K562 (cell line): ENCODE data around the gene FBP1. TPM values are rescaled to one million over a fixed set of nuclear protein-coding genes. Genes with fewer than 3 reads are reported as not detected.

Experiments used
- ASH1L ChIP-seq: fragments of 450-650 bp; IDR thresholded peaks from 2 replicates; pipeline ENCODE4 v1.6.1; 2018; ENCODE audit warnings: borderline replicate concordance, mild to moderate bottlenecking, low read depth; ENCODE audit not compliant: partially characterized antibody
- BRD4 ChIP-seq: fragments of 200-600 bp; sonication (generic); IDR thresholded peaks from 2 replicates; pipeline ENCODE4 v1.6.1; 2017; ENCODE audit warnings: inconsistent platforms
- CBX1 ChIP-seq: sonication (generic); IDR thresholded peaks from 2 replicates; pipeline ENCODE4 v1.6.1; 2016; ENCODE audit warnings: antibody characterized with exemption, low read depth, mild to moderate bottlenecking
- FOXJ3 ChIP-seq: sonication (generic); formaldehyde crosslinking; IDR thresholded peaks from 2 replicates; pipeline ENCODE4 v1.4.0; 2020; ENCODE audit warnings: mild to moderate bottlenecking, missing genetic modification reagents
- HDAC1 ChIP-seq, 2 experiments: fragments of 450-650 bp; IDR thresholded peaks; 2 replicates each; pipeline ENCODE4 v1.6.1; 2016 to 2017; ENCODE audit warnings: inconsistent platforms in 1 of 2, mild to moderate bottlenecking in 1 of 2, moderate library complexity in 1 of 2
- KDM4B ChIP-seq, 2 experiments: fragments of 450-650 bp in 1 of 2; sonication (generic) in 1 of 2; IDR thresholded peaks; 2 replicates each; pipeline ENCODE4 v1.6.1; 2016 to 2017; ENCODE audit warnings: borderline replicate concordance in 2 of 2, antibody characterized with exemption in 1 of 2, low read depth in 1 of 2, mild to moderate bottlenecking in 1 of 2
- KLF13 ChIP-seq: fragments of 450-650 bp; IDR thresholded peaks from 2 replicates; pipeline ENCODE4 v1.6.1; 2016; ENCODE audit warnings: missing genetic modification characterization, low read depth, mild to moderate bottlenecking, missing compliant biosample characterization, moderate library complexity, borderline replicate concordance
- PCBP1 ChIP-seq: fragments of 200-400 bp; formaldehyde crosslinking; IDR thresholded peaks from 2 replicates; pipeline ENCODE4 v1.6.1; 2018; ENCODE audit warnings: mild to moderate bottlenecking, low read depth, low read length; ENCODE audit not compliant: poor library complexity, severe bottlenecking
- POU5F1 ChIP-seq: fragments of 150-350 bp; IDR thresholded peaks from 2 replicates; pipeline ENCODE4 v1.6.1; 2014; ENCODE audit warnings: borderline replicate concordance, low read length, low read depth, mild to moderate bottlenecking; ENCODE audit not compliant: partially characterized antibody
- PRMT5 ChIP-seq: sonication (generic); formaldehyde crosslinking; IDR thresholded peaks from 2 replicates; pipeline ENCODE4 v1.5.0; 2020; ENCODE audit warnings: missing genetic modification reagents
- SPI1 ChIP-seq: IDR thresholded peaks from 2 replicates; pipeline ENCODE4 v1.6.1; 2011; ENCODE audit warnings: low read depth, low read length, control low read depth, borderline replicate concordance
- U2AF1 ChIP-seq: fragments of 200-400 bp; formaldehyde crosslinking; optimal IDR thresholded peaks from 2 replicates; pipeline ENCODE3; 2017; ENCODE audit warnings: mild to moderate bottlenecking, low read depth, low read length, moderate library complexity
- XRCC4 ChIP-seq: IDR thresholded peaks from one replicate; pipeline ENCODE4 v1.6.1; 2011; ENCODE audit not compliant: insufficient read depth, insufficient read length; ENCODE audit errors: extremely low read depth
- ZNF695 ChIP-seq: fragments of 450-650 bp; formaldehyde crosslinking; IDR thresholded peaks from 2 replicates; pipeline ENCODE4 v1.4.0; 2020; ENCODE audit warnings: mild to moderate bottlenecking, moderate library complexity
- ZNF764 ChIP-seq: fragments of 250-450 bp; sonication (Bioruptor Pico); IDR thresholded peaks from 2 replicates; pipeline ENCODE4 v1.4.0; 2020; ENCODE audit warnings: low read depth, mild to moderate bottlenecking, moderate library complexity
- polyA plus RNA-seq, 8 experiments: library from polyadenylated mRNA; depleted of rRNA in 4 of 8; stranded (reverse) in 5 of 8; unstranded in 3 of 8; fragments of >200 nt; fragmentation: Nextera tagmentation in 2 of 8; fragmentation: Illumina TruSeq in 1 of 8; extraction: Ambion mirVana in 2 of 8; extraction: Trizol in 1 of 8; gene quantifications; 2 replicates each; pipeline versions ENCODE4 v1.2.1 to v1.2.3, GENCODE V29; 2011 to 2014; ENCODE audit warnings: inconsistent platforms in 1 of 8, missing spikeins in 1 of 8
- total RNA-seq, 7 experiments: library from RNA; depleted of rRNA in 6 of 7; stranded (reverse); fragments of >200 nt in 6 of 7; fragmentation: Illumina TruSeq in 2 of 7; extraction: Trizol in 2 of 7; gene quantifications; 2 replicates each; pipeline versions ENCODE4 v1.2.1 to v1.2.3, GENCODE V29; 2011 to 2021; ENCODE audit warnings: low replicate concordance in 1 of 7
- TF ChIP-seq, protein P1 (sequence below): fragments of 450-650 bp; formaldehyde crosslinking; IDR thresholded peaks from 2 replicates; pipeline ENCODE4 v1.4.0; 2020; ENCODE audit warnings: mild to moderate bottlenecking
- TF ChIP-seq, protein P2 (sequence below): fragments of 250-450 bp; sonication (Bioruptor Pico); IDR thresholded peaks from 2 replicates; pipeline ENCODE4 v1.6.1; 2021; ENCODE audit warnings: mild to moderate bottlenecking
- TF ChIP-seq, protein P3 (sequence below): fragments of 450-650 bp; IDR thresholded peaks from 2 replicates; pipeline ENCODE4 v1.7.0; 2016; ENCODE audit warnings: borderline replicate concordance
- TF ChIP-seq, protein P4 (sequence below), 2 experiments: IDR thresholded peaks; 2 replicates each; pipeline ENCODE4 v1.6.1; 2011; ENCODE audit warnings: borderline replicate concordance in 1 of 2, control low read depth in 1 of 2, low read depth in 1 of 2, low read length in 1 of 2, mild to moderate bottlenecking in 1 of 2, mixed read lengths in 1 of 2, moderate library complexity in 1 of 2; ENCODE audit not compliant: insufficient read depth in 1 of 2, insufficient read length in 1 of 2, poor library complexity in 1 of 2, severe bottlenecking in 1 of 2; ENCODE audit errors: extremely low read depth in 1 of 2

FBP1 gene
- total and polyA plus RNA-seq, 9 of the 15 experiments (the other 6 are each of a cell fraction or from before 2014, with no cell fraction given): 0.24 TPM; not detected in 8

DNA sequence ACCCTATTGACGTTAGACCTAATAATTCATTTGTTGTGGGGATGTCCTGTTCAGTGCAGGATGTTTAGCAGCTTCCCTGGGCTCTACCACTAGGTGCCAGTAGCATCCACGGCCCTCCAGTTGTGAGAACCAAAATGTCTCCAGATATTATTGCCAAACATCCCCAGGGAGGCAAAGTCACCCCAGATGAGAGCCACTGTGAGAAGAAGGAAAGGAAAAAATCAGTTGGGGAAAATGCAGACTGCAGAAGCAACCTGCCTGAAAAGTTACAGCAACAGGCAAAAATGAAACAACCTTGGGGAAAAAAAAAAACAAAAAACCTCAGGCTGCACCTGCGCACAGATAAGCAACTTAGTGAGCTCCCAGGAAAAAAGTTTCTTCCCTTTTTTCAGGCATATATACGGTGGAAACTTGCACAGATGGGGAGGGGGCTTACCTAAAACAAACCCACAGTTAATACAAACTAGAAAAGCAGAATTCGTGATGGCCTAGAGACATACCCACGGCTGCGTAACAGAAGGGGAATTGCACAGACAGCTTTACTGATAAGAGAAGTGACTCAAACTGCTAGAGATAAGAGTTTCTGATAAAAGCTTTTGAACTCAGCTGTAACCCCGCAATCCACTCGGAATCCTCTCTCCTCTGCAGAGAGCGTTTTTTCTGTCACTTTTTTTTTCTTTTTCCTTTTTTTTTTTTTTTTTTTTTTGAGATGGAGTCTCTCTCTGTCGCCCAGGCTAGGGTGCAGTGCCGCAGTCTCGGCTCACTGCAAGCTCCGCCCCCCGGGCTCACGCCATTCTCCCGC lies 29.8 kb upstream of the FBP1 start (continued):
- no peak for TF ChIP-seq BRD4
- TF ChIP-seq, protein P1, sequence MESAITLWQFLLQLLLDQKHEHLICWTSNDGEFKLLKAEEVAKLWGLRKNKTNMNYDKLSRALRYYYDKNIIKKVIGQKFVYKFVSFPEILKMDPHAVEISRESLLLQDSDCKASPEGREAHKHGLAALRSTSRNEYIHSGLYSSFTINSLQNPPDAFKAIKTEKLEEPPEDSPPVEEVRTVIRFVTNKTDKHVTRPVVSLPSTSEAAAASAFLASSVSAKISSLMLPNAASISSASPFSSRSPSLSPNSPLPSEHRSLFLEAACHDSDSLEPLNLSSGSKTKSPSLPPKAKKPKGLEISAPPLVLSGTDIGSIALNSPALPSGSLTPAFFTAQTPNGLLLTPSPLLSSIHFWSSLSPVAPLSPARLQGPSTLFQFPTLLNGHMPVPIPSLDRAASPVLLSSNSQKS (CRISPR knock-in tag): no peak
- no peak for TF ChIP-seq SPI1
- TF ChIP-seq PCBP1: no peak
- TF ChIP-seq, protein P2, sequence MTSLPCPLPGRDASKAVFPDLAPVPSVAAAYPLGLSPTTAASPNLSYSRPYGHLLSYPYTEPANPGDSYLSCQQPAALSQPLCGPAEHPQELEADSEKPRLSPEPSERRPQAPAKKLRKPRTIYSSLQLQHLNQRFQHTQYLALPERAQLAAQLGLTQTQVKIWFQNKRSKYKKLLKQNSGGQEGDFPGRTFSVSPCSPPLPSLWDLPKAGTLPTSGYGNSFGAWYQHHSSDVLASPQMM (CRISPR knock-in tag): no peak
- TF ChIP-seq HDAC1 (IDR thresholded peaks at IDR 0.05): 0 out of 4 replicates have a peak, but pooled peaks of 1 of the 2 experiments have one; percentile 49
- no peak for TF ChIP-seq POU5F1
- TF ChIP-seq CBX1: no peak
- no peak for TF ChIP-seq XRCC4
- no peak for TF ChIP-seq U2AF1
- TF ChIP-seq ZNF764: no peak
- TF ChIP-seq ASH1L: no peak
- TF ChIP-seq, protein P3, sequence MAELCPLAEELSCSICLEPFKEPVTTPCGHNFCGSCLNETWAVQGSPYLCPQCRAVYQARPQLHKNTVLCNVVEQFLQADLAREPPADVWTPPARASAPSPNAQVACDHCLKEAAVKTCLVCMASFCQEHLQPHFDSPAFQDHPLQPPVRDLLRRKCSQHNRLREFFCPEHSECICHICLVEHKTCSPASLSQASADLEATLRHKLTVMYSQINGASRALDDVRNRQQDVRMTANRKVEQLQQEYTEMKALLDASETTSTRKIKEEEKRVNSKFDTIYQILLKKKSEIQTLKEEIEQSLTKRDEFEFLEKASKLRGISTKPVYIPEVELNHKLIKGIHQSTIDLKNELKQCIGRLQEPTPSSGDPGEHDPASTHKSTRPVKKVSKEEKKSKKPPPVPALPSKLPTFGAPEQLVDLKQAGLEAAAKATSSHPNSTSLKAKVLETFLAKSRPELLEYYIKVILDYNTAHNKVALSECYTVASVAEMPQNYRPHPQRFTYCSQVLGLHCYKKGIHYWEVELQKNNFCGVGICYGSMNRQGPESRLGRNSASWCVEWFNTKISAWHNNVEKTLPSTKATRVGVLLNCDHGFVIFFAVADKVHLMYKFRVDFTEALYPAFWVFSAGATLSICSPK: no peak
- no peak for TF ChIP-seq FOXJ3 (CRISPR knock-in tag)
- TF ChIP-seq ZNF695: no peak
- TF ChIP-seq KDM4B (IDR thresholded peaks at IDR 0.05; ENCODE audit: borderline replicate concordance in 2 of 2, low read depth in 1 of 2): no peak
- TF ChIP-seq KLF13 (tag): no peak
- no peak for TF ChIP-seq PRMT5 (CRISPR knock-in tag)
- TF ChIP-seq, protein P4, sequence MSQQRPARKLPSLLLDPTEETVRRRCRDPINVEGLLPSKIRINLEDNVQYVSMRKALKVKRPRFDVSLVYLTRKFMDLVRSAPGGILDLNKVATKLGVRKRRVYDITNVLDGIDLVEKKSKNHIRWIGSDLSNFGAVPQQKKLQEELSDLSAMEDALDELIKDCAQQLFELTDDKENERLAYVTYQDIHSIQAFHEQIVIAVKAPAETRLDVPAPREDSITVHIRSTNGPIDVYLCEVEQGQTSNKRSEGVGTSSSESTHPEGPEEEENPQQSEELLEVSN (IDR thresholded peaks at IDR 0.05; ENCODE audit: borderline replicate concordance in 1 of 2, extremely low read depth in 1 of 2, insufficient read depth in 1 of 2, insufficient read length in 1 of 2, low read depth in 1 of 2, low read length in 1 of 2, poor library complexity in 1 of 2, severe bottlenecking in 1 of 2): no peak
